ENCODE data around the gene RANBP17. TPM values are rescaled to one million over a fixed set of nuclear protein-coding genes. Genes with fewer than 3 reads are reported as not detected.

The RANBP17 gene
- total RNA-seq, 6 donors from 2014 or later: 12.6 to 81.4 (median 23.9) TPM

- WGBS, 2 donors: 89 to 90% methylated on average over 1 of the region's 1 CpG
- ATAC-seq (ENCODE audit: low FRiP score in 2 of 2): no peak
- H3K27ac ChIP-seq: no peak overlapping the region
Measured at GRCh38 chr5:171192111-171192510, 330.3 kb downstream of the RANBP17 start.

GRCh38 chr5:171201310-171201709 is 339.5 kb downstream of the RANBP17 start:
- Histone ChIP-seq H3K9me3 (no peaks in the 10 kb centered on the region), H3K27me3 (no peaks in the 10 kb centered on the region), H3K36me3 (no peaks in the 10 kb centered on the region), H3K4me3 (no peak overlapping the region), H3K4me1 (no peaks in the 10 kb centered on the region), H3K27ac (no peak overlapping the region)
- TF ChIP-seq POLR2A (IDR thresholded peaks at IDR 0.05) (no peak), EP300 (IDR thresholded peaks at IDR 0.05) (no peak), POLR2AphosphoS5 (IDR thresholded peaks at IDR 0.05) (no peak)
- TF ChIP-seq, protein P1, sequence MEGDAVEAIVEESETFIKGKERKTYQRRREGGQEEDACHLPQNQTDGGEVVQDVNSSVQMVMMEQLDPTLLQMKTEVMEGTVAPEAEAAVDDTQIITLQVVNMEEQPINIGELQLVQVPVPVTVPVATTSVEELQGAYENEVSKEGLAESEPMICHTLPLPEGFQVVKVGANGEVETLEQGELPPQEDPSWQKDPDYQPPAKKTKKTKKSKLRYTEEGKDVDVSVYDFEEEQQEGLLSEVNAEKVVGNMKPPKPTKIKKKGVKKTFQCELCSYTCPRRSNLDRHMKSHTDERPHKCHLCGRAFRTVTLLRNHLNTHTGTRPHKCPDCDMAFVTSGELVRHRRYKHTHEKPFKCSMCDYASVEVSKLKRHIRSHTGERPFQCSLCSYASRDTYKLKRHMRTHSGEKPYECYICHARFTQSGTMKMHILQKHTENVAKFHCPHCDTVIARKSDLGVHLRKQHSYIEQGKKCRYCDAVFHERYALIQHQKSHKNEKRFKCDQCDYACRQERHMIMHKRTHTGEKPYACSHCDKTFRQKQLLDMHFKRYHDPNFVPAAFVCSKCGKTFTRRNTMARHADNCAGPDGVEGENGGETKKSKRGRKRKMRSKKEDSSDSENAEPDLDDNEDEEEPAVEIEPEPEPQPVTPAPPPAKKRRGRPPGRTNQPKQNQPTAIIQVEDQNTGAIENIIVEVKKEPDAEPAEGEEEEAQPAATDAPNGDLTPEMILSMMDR (IDR thresholded peaks at IDR 0.05): no peak
- DNase-seq (no peak), ATAC-seq (ENCODE audit: low FRiP score in 2 of 2) (no peak)
- 77 to 82% methylated on average over 6 of the region's 6 CpGs for WGBS, 2 donors

More at GRCh38 chr5:171192111-171192510, 330.3 kb downstream of the RANBP17 start:
- Histone ChIP-seq H3K27me3 (no peaks in the 10 kb centered on the region), H3K4me1 (no peaks in the 10 kb centered on the region), H3K4me3 (no peak overlapping the region), H3K36me3 (peaks cover 0 to 3% (median 0%) of the 10 kb centered on the region in 4 donors), H3K9me3 (no peaks in the 10 kb centered on the region)
- TF ChIP-seq EP300 (IDR thresholded peaks at IDR 0.05) (no peak), POLR2A (IDR thresholded peaks at IDR 0.05) (no peak), POLR2AphosphoS5 (IDR thresholded peaks at IDR 0.05) (no peak)
- TF ChIP-seq, protein P1 (IDR thresholded peaks at IDR 0.05): no peak
- no peak for DNase-seq

- Histone ChIP-seq H3K4me1 (no peaks in the 10 kb centered on the region), H3K27ac (no peak overlapping the region), H3K36me3 (no peaks in the 10 kb centered on the region), H3K4me3 (no peak overlapping the region), H3K9me3 (no peaks in the 10 kb centered on the region), H3K27me3 (no peaks in the 10 kb centered on the region)
- WGBS, 2 donors: 93 to 95% methylated on average over 8 of the region's 8 CpGs
- TF ChIP-seq EP300 (IDR thresholded peaks at IDR 0.05) (no peak), POLR2AphosphoS5 (IDR thresholded peaks at IDR 0.05) (no peak), POLR2A (IDR thresholded peaks at IDR 0.05) (no peak)
- TF ChIP-seq, protein P1 (IDR thresholded peaks at IDR 0.05): no peak
- no peak for DNase-seq
- ATAC-seq (ENCODE audit: low FRiP score in 2 of 2): no peak
Measured at GRCh38 chr5:171205375-171205774, 343.6 kb downstream of the RANBP17 start.

GRCh38 chr5:171207256-171207847 is 345.5 kb downstream of the RANBP17 start:
- H3K36me3 ChIP-seq: no peaks in the 10 kb centered on the region
- WGBS, 2 donors: 29 to 31% methylated on average over 6 of the region's 6 CpGs
- H3K4me1 ChIP-seq: no peaks in the 10 kb centered on the region
- H3K27ac ChIP-seq: no peak overlapping the region
- H3K27me3 ChIP-seq: no peaks in the 10 kb centered on the region
- TF ChIP-seq, protein P1 (IDR thresholded peaks at IDR 0.05): peak in 5 of 6 experiments; percentile 31 to 51 (median 41)
- TF ChIP-seq POLR2A (IDR thresholded peaks at IDR 0.05) (no peak), EP300 (IDR thresholded peaks at IDR 0.05) (no peak)
- ATAC-seq (ENCODE audit: low FRiP score in 2 of 2): no peak
- no peaks in the 10 kb centered on the region for H3K9me3 ChIP-seq
- H3K4me3 ChIP-seq: no peak overlapping the region
- no peak for DNase-seq

GRCh38 chr5:171221916-171222315 is 360.1 kb downstream of the RANBP17 start:
- no peaks in the 10 kb centered on the region for H3K27me3 ChIP-seq
- DNase-seq: no peak
- H3K4me1 ChIP-seq: peaks cover 0 to 6% (median 0%) of the 10 kb centered on the region in 4 donors
- WGBS, 2 donors: 91 to 95% methylated on average over 2 of the region's 2 CpGs
- no peaks in the 10 kb centered on the region for H3K9me3 ChIP-seq
- H3K36me3 ChIP-seq: no peaks in the 10 kb centered on the region
- H3K27ac ChIP-seq: no peak overlapping the region
- TF ChIP-seq, protein P1 (IDR thresholded peaks at IDR 0.05): no peak
- no peak for TF ChIP-seq EP300 (IDR thresholded peaks at IDR 0.05)
- TF ChIP-seq POLR2A (IDR thresholded peaks at IDR 0.05): no peak
- TF ChIP-seq POLR2AphosphoS5 (IDR thresholded peaks at IDR 0.05): no peak
- no peak for ATAC-seq (ENCODE audit: low FRiP score in 2 of 2)
- no peak overlapping the region for H3K4me3 ChIP-seq
